Measurements from ENCODE around the gene ELOVL2. TPM values are rescaled to one million over a fixed set of nuclear protein-coding genes. Genes with fewer than 3 reads are reported as not detected.
A peak's percentile ranks its signal among the peaks of the same experiment; 100 is the strongest.

Gene ELOVL2
- total and polyA plus RNA-seq, 2 experiments from 2014 or later = 13.6 to 20.8 TPM

DNA sequence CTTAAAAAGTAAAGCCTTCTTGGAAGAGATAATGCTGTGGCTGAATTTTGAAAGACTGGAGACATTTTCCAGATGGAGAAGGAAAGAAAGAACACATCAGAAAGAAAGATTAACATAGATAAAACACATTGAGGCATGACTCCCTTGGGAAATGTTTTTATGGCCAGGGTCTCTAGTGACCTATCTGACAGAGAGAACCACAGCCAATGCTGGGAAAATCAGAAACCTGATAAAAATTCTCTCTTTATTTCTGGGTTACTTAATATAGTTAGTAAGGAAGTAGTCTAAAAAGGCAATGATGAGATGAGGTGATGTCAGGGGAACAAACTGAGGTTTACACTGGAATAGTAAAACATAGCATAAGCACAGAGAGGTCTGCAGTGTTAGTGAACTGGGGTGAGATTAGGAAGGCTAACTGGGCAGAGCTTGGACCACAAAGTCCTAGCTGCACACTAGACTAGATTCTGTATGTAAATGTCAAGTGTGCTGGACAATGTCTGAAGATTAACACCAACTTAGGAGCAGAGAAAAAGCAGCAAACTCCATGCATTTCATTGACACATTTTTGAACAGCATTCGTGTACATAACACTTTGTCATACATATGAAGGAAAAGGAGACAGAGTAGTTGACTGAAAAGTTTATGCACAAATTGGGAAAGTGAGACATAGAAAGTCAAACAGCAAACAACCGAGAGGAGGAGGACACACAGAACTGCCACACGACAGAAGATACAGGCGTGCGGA, 31.0 kb downstream of the ELOVL2 start:
- no peak for DNase-seq (ENCODE audit: low spot score)
- Histone ChIP-seq H3K4me3 (no peak overlapping the region), H3K36me3 (replicated peaks; ENCODE audit: insufficient read depth, low read depth) (no peaks in the 10 kb centered on the region), H3K4me1 (ENCODE audit: insufficient read depth) (peaks cover 41% of the 10 kb centered on the region), H3K27ac (peak overlapping the region; percentile 69), H3K79me2 (peaks cover 11% of the 10 kb centered on the region), H3K9me3 (ENCODE audit: low read depth) (no peaks in the 10 kb centered on the region), H4K20me1 (ENCODE audit: insufficient read depth, poor library complexity, severe bottlenecking) (no peaks in the 10 kb centered on the region), H2AFZ (no peak overlapping the region), H3K9me2 (replicated peaks; ENCODE audit: insufficient read depth) (no peaks in the 10 kb centered on the region), H3K4me2 (peak overlapping the region; percentile 59), H3K27me3 (no peaks in the 10 kb centered on the region)
- 84% methylated on average over 5 of the region's 5 CpGs for WGBS (ENCODE audit: low lambda C conversion rate, missing lambda C conversion rate)
- TF ChIP-seq EZH2 (IDR thresholded peaks at IDR 0.05; ENCODE audit: borderline replicate concordance) = no peak
- TF ChIP-seq, protein P1, sequence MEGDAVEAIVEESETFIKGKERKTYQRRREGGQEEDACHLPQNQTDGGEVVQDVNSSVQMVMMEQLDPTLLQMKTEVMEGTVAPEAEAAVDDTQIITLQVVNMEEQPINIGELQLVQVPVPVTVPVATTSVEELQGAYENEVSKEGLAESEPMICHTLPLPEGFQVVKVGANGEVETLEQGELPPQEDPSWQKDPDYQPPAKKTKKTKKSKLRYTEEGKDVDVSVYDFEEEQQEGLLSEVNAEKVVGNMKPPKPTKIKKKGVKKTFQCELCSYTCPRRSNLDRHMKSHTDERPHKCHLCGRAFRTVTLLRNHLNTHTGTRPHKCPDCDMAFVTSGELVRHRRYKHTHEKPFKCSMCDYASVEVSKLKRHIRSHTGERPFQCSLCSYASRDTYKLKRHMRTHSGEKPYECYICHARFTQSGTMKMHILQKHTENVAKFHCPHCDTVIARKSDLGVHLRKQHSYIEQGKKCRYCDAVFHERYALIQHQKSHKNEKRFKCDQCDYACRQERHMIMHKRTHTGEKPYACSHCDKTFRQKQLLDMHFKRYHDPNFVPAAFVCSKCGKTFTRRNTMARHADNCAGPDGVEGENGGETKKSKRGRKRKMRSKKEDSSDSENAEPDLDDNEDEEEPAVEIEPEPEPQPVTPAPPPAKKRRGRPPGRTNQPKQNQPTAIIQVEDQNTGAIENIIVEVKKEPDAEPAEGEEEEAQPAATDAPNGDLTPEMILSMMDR (IDR thresholded peaks at IDR 0.05; ENCODE audit: poor library complexity) = no peak
- no peak for TF ChIP-seq EZH2phosphoT487 (IDR thresholded peaks at IDR 0.05; ENCODE audit: low read depth, severe bottlenecking, unreplicated experiment)

DNA sequence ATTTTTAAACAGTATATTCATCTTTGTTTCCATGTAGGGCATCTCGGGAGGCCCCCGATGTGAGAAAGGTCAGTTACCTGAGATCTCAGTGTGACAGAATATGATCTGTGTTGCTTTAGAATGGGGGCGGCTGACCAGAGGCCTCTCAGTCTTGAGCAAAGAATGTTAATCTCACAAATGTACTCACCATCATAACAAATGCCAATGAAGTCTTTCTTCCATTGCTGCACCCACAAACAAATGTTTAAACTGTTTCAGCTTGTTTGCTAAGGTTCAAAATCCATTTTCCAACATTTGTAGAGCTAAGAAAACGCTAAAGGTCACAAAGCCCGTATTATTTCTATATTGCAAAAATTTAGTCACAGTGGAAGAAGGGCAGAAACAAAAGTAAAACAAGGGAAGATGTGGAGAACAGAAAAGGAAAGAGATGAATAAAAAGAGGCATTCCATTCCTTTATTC, 31.8 kb downstream of the ELOVL2 start:
- peak overlapping the region; percentile 69 for H3K27ac ChIP-seq
- peaks cover 46% of the 10 kb centered on the region for H3K4me1 ChIP-seq (ENCODE audit: insufficient read depth)
- H3K36me3 ChIP-seq (replicated peaks; ENCODE audit: insufficient read depth, low read depth) = no peaks in the 10 kb centered on the region
- peaks cover 11% of the 10 kb centered on the region for H3K79me2 ChIP-seq
- 58% methylated on average over 5 of the region's 5 CpGs for WGBS (ENCODE audit: low lambda C conversion rate, missing lambda C conversion rate)
- TF ChIP-seq, protein P1 (IDR thresholded peaks at IDR 0.05; ENCODE audit: poor library complexity) = no peak
- TF ChIP-seq EZH2phosphoT487 (IDR thresholded peaks at IDR 0.05; ENCODE audit: low read depth, severe bottlenecking, unreplicated experiment) = no peak
- TF ChIP-seq EZH2 (IDR thresholded peaks at IDR 0.05; ENCODE audit: borderline replicate concordance) = no peak
- no peak for DNase-seq (ENCODE audit: low spot score)
- no peak overlapping the region for H3K4me3 ChIP-seq
- no peaks in the 10 kb centered on the region for H3K9me2 ChIP-seq (replicated peaks; ENCODE audit: insufficient read depth)
- peak overlapping the region; percentile 59 for H3K4me2 ChIP-seq
- no peak overlapping the region for H2AFZ ChIP-seq
- no peaks in the 10 kb centered on the region for H4K20me1 ChIP-seq (ENCODE audit: insufficient read depth, poor library complexity, severe bottlenecking)
- H3K27me3 ChIP-seq = no peaks in the 10 kb centered on the region
- H3K9me3 ChIP-seq (ENCODE audit: low read depth) = no peaks in the 10 kb centered on the region

DNA sequence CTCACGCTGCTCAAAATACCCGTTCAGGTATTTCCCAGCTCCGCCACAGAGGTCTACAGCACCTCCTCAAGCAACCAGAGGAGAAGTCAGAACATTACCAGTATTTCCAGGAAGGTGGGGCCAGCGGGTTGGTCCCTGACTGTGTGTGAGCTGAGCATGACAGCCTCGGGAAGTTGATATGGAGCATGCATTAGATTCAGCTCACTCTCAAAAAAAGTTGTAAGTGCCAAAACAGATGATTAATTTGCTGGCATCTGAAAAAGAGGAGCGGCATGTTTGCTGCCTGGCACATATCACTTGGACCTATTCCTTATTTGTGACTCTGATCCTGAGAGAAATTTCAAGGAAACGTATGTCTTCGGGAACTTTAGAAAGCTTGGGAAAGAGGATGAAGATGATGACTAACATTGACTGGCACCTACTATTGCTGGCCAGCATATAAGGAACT, 32.3 kb downstream of the ELOVL2 start:
- Histone ChIP-seq H3K9me3 (ENCODE audit: low read depth) (no peaks in the 10 kb centered on the region), H3K27ac (peak overlapping the region; percentile 69), H3K4me1 (ENCODE audit: insufficient read depth) (peaks cover 52% of the 10 kb centered on the region), H3K36me3 (replicated peaks; ENCODE audit: insufficient read depth, low read depth) (no peaks in the 10 kb centered on the region), H3K27me3 (no peaks in the 10 kb centered on the region), H4K20me1 (ENCODE audit: insufficient read depth, poor library complexity, severe bottlenecking) (no peaks in the 10 kb centered on the region), H3K9me2 (replicated peaks; ENCODE audit: insufficient read depth) (no peaks in the 10 kb centered on the region), H3K4me2 (peak overlapping the region; percentile 59), H2AFZ (no peak overlapping the region), H3K79me2 (peaks cover 8% of the 10 kb centered on the region), H3K4me3 (no peak overlapping the region)
- DNase-seq (ENCODE audit: low spot score) = peak; percentile 71
- 40% methylated on average over 8 of the region's 8 CpGs for WGBS (ENCODE audit: low lambda C conversion rate, missing lambda C conversion rate)
- TF ChIP-seq, protein P1 (IDR thresholded peaks at IDR 0.05; ENCODE audit: poor library complexity) = no peak
- no peak for TF ChIP-seq EZH2 (IDR thresholded peaks at IDR 0.05; ENCODE audit: borderline replicate concordance)
- TF ChIP-seq EZH2phosphoT487 (IDR thresholded peaks at IDR 0.05; ENCODE audit: low read depth, severe bottlenecking, unreplicated experiment) = no peak

All from hepatocyte (in vitro differentiated cells).